Stimulated activated CD8-positive, alpha-beta memory T cell treated with anti-CD3 and anti-CD28 coated beads, Interleukin-4, amount 100 ng/mL, for 24 hours (primary cell): ENCODE results near the gene HK1.
"Not testable (repeated sequence)": the region's sequence is repeated elsewhere in the genome, so short reads cannot be mapped to it uniquely, and the experiment has no call there.

Source experiments
- DNase-seq: peaks from one replicate; pipeline ENCODE4 v3.0.0-alpha.2; 2020; ENCODE audit warnings: low read depth

HK1 gene

GRCh38 chr10:69311309-69311708 lies 33.0 kb downstream of the HK1 start:
- DNase-seq, result no peak

GRCh38 chr10:69312528-69312927 lies 34.2 kb downstream of the HK1 start:
- no peak for DNase-seq

GRCh38 chr10:69315100-69315542 lies 36.8 kb downstream of the HK1 start:
- DNase-seq, result no peak

GRCh38 chr10:69315610-69316312 lies 37.5 kb downstream of the HK1 start:
- DNase-seq, result no peak

- DNase-seq, result no peak
These were observed 38.2 kb downstream of the HK1 start for GRCh38 chr10:69316313-69317059.

GRCh38 chr10:69317175-69317604 lies 38.9 kb downstream of the HK1 start:
- no peak for DNase-seq

GRCh38 chr10:69317626-69318105 lies 39.4 kb downstream of the HK1 start:
- DNase-seq, result no peak

GRCh38 chr10:69318106-69318866 lies 40.0 kb downstream of the HK1 start:
- peak; percentile 88 for DNase-seq

GRCh38 chr10:69318867-69319727 lies 40.8 kb downstream of the HK1 start:
- peak; percentile 65 for DNase-seq

GRCh38 chr10:69319841-69320316 lies 41.6 kb downstream of the HK1 start:
- no peak for DNase-seq

- no peak for DNase-seq
These were observed 42.2 kb downstream of the HK1 start for GRCh38 chr10:69320521-69320920.

GRCh38 chr10:69321039-69321715 lies 42.9 kb downstream of the HK1 start:
- DNase-seq, result no peak

GRCh38 chr10:69321865-69322264 lies 43.6 kb downstream of the HK1 start:
- DNase-seq, result no peak

- DNase-seq, result not testable (repeated sequence)
These were observed 44.0 kb downstream of the HK1 start for GRCh38 chr10:69322346-69322745.

GRCh38 chr10:69323622-69324021 lies 45.3 kb downstream of the HK1 start:
- no peak for DNase-seq

GRCh38 chr10:69324583-69324982 lies 46.3 kb downstream of the HK1 start:
- DNase-seq, result no peak

- not testable (repeated sequence) for DNase-seq
These were observed 47.6 kb downstream of the HK1 start for GRCh38 chr10:69325637-69326523.

GRCh38 chr10:69326692-69327091 lies 48.4 kb downstream of the HK1 start:
- no peak for DNase-seq

GRCh38 chr10:69327463-69328379 lies 49.4 kb downstream of the HK1 start:
- peak; percentile 21 for DNase-seq
